Peyer's patch (tissue), 4 donors: ENCODE results near the gene RERE.

Experiments used
- POLR2A ChIP-seq, 2 donors: fragments of 450-650 bp; IDR thresholded peaks; one replicate each; pipeline ENCODE4 v1.5.1; 2017; ENCODE audit warnings: antibody characterized with exemption in 2 of 2, mild to moderate bottlenecking in 2 of 2, moderate library complexity in 2 of 2
- TF ChIP-seq, protein P1 (sequence below), 6 experiments: fragments of 450-650 bp in 4 of 6; fragments of 200-600 bp in 2 of 6; sonication (generic) in 1 of 6; IDR thresholded peaks; one replicate each; pipeline ENCODE4 v1.5.1; 2017 to 2019; ENCODE audit warnings: antibody characterized with exemption in 6 of 6, mild to moderate bottlenecking in 3 of 6, moderate library complexity in 1 of 6

DNA sequence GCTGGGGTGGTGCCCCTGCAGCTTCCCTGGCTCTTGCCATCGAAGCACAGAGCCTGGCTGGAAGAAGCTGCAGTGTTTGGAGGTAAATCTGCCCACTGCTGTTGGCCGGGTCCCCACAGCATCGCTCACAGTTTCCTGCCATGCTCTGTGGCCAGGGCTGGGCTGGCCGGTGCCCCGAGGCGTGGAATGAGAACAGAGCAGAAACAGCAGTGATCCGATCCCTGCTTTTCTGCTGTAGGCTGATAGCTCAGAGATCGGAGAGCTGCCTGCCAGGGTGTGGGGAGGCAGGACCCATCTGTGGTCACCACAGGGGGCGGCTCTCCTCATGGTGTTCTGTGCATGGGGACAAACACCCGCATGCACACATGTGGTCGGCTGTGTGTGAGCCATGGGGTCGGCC is 488.0 kb downstream of the RERE start:
- no peak for TF ChIP-seq POLR2A (IDR thresholded peaks at IDR 0.05)
- TF ChIP-seq, protein P1, sequence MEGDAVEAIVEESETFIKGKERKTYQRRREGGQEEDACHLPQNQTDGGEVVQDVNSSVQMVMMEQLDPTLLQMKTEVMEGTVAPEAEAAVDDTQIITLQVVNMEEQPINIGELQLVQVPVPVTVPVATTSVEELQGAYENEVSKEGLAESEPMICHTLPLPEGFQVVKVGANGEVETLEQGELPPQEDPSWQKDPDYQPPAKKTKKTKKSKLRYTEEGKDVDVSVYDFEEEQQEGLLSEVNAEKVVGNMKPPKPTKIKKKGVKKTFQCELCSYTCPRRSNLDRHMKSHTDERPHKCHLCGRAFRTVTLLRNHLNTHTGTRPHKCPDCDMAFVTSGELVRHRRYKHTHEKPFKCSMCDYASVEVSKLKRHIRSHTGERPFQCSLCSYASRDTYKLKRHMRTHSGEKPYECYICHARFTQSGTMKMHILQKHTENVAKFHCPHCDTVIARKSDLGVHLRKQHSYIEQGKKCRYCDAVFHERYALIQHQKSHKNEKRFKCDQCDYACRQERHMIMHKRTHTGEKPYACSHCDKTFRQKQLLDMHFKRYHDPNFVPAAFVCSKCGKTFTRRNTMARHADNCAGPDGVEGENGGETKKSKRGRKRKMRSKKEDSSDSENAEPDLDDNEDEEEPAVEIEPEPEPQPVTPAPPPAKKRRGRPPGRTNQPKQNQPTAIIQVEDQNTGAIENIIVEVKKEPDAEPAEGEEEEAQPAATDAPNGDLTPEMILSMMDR (IDR thresholded peaks at IDR 0.05): no peak
